ENCODE measurements around the gene PTPRN2. TPM values are rescaled to one million over a fixed set of nuclear protein-coding genes. Genes with fewer than 3 reads are reported as not detected.

The PTPRN2 gene
- total and polyA plus RNA-seq, 2 of the 13 experiments (the other 11 are each of a cell fraction or from before 2014, with no cell fraction given), result 2.5 to 24.2 TPM

GRCh38 chr7:157905651-157906461 lies 681.8 kb downstream of the PTPRN2 start:
- Histone ChIP-seq H3K27ac (ENCODE audit: extremely low read length, insufficient read depth, low read length) (no peak overlapping the region), H3K4me1 (ENCODE audit: insufficient read depth, low read length) (peaks cover 12% of the 10 kb centered on the region; the same call in 1 of the 2 replicates), H3K36me3 (replicated peaks in 1 of 2; ENCODE audit: control insufficient read depth in 1 of 2, insufficient read depth in 2 of 2, low read length in 2 of 2) (no peaks in the 10 kb centered on the region), H3K9me3 (ENCODE audit: low read length) (no peaks in the 10 kb centered on the region), H3K79me2 (ENCODE audit: insufficient read depth, low read length) (no peaks in the 10 kb centered on the region), H3K27me3 (ENCODE audit: control insufficient read depth in 1 of 2, insufficient read depth in 2 of 2, low read length in 2 of 2) (no peaks in the 10 kb centered on the region; a peak in 1 of 5 replicates), H3K9ac (ENCODE audit: insufficient read depth, low read depth, low read length) (no peak overlapping the region), H4K20me1 (ENCODE audit: insufficient read depth, low read length) (peaks cover 2% of the 10 kb centered on the region; the same call in 1 of the 2 replicates), H3K4me2 (ENCODE audit: low read depth, low read length) (no peak overlapping the region; the same call in 1 of the 2 replicates), H3K4me3 (replicated peaks in 1 of 3; ENCODE audit: insufficient read depth in 1 of 3, low read depth in 2 of 3, low read length in 3 of 3) (no peak overlapping the region), H2AFZ (ENCODE audit: low read length) (no peak overlapping the region)
- WGBS (ENCODE audit: low lambda C conversion rate), result 55% methylated on average over 16 of the region's 20 CpGs
- intact Hi-C loops (cut with micrococcal nuclease; ENCODE audit: unreplicated experiment), result no loop called here
- in situ Hi-C loops (cut with HindIII; ENCODE audit: extremely low pct_ligation_motif_present, low pct_unique_long_range_greater_than_20kb), result no loop called here
- peak; percentile 18; the same call in 1 of the 2 replicates for TF ChIP-seq HNF4G (IDR thresholded peaks at IDR 0.05; ENCODE audit: borderline replicate concordance, low read depth, low read length)
- no peak for TF ChIP-seq HNF4G (CRISPR knock-in tag; IDR thresholded peaks at IDR 0.05; ENCODE audit: borderline replicate concordance, low read depth)
- no peak for TF ChIP-seq ZNF7 (CRISPR knock-in tag; IDR thresholded peaks at IDR 0.05)
- DNase-seq (ENCODE audit: low spot score), result no peak
- CTCF ChIA-PET (ENCODE audit: low intra/inter-chr PET ratio, low total read pairs), result no interaction called here
- no TSS peak for BruUV-seq (replicated peaks)
- ATAC-seq, result peak; percentile 40; the same call in 2 of the 3 replicates
- POLR2A ChIA-PET, result no interaction called here
- FAIRE-seq, result no peak

DNA sequence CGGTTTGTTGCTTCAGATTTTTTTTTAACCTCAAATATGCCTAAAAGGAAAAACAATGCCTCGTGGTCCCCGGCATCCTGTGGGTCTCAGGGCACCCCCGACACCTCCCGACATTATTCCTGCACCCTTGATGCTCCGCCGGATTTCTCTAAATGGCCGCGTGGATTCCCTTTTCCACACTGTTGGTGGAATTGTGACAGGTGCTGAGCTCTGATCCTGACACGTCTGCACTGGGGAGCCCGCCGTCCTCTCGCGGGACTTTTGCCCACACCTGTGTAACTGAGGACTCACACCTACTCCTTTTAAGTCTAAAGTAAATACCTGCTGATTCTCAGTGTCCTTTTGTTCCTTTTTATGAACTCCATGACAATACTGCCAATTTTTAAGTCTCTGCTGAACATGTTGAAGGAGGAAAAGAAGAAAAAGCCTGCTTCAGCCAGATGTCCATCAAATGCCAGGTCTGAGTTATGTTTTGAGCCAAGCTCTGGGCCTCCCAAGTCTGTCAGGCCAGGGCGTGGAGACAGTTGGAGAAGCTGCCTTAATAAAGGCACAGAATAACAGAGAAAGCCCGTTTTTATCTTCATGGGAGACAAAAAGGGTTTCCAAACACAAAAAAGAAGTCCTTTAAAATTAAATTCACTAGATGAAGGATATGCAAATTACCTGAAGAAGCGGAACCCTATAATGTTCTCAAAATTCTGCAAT lies 682.6 kb downstream of the PTPRN2 start:
- CTCF ChIA-PET (ENCODE audit: low intra/inter-chr PET ratio, low total read pairs), result no interaction called here
- no peaks in the 10 kb centered on the region for H3K9me3 ChIP-seq (ENCODE audit: low read length)
- no peak for FAIRE-seq
- H3K79me2 ChIP-seq (ENCODE audit: insufficient read depth, low read length), result no peaks in the 10 kb centered on the region
- H3K36me3 ChIP-seq (replicated peaks in 1 of 2; ENCODE audit: control insufficient read depth in 1 of 2, insufficient read depth in 2 of 2, low read length in 2 of 2), result no peaks in the 10 kb centered on the region
- no peak overlapping the region for H2AFZ ChIP-seq (ENCODE audit: low read length)
- POLR2A ChIA-PET, result no interaction called here
- peaks cover 12% of the 10 kb centered on the region; the same call in 1 of the 2 replicates for H3K4me1 ChIP-seq (ENCODE audit: insufficient read depth, low read length)
- no peak overlapping the region for H3K27ac ChIP-seq (ENCODE audit: extremely low read length, insufficient read depth, low read length)
- in situ Hi-C loops (cut with HindIII; ENCODE audit: extremely low pct_ligation_motif_present, low pct_unique_long_range_greater_than_20kb), result no loop called here
- DNase-seq (ENCODE audit: low spot score), result no peak
- H3K9ac ChIP-seq (ENCODE audit: insufficient read depth, low read depth, low read length), result no peak overlapping the region
- ATAC-seq, result no peak
- no peak overlapping the region for H3K4me2 ChIP-seq (ENCODE audit: low read depth, low read length)
- WGBS (ENCODE audit: low lambda C conversion rate), result 80% methylated on average over 17 of the region's 17 CpGs
- no TSS peak for BruUV-seq (replicated peaks)
- no peaks in the 10 kb centered on the region; a peak in 1 of 5 replicates for H3K27me3 ChIP-seq (ENCODE audit: control insufficient read depth in 1 of 2, insufficient read depth in 2 of 2, low read length in 2 of 2)
- intact Hi-C loops (cut with micrococcal nuclease; ENCODE audit: unreplicated experiment), result no loop called here
- no peak overlapping the region for H3K4me3 ChIP-seq (replicated peaks in 1 of 3; ENCODE audit: insufficient read depth in 1 of 3, low read depth in 2 of 3, low read length in 3 of 3)
- H4K20me1 ChIP-seq (ENCODE audit: insufficient read depth, low read length), result peaks cover 5% of the 10 kb centered on the region; the same call in 1 of the 2 replicates
- TF ChIP-seq ZNF775 (CRISPR knock-in tag; IDR thresholded peaks at IDR 0.05; ENCODE audit: borderline replicate concordance) (no peak), DPF2 (CRISPR knock-in tag; IDR thresholded peaks at IDR 0.05; ENCODE audit: borderline replicate concordance, low read depth) (no peak), ZNF432 (CRISPR knock-in tag; IDR thresholded peaks at IDR 0.05; ENCODE audit: borderline replicate concordance) (no peak)
- TF ChIP-seq, protein P1, sequence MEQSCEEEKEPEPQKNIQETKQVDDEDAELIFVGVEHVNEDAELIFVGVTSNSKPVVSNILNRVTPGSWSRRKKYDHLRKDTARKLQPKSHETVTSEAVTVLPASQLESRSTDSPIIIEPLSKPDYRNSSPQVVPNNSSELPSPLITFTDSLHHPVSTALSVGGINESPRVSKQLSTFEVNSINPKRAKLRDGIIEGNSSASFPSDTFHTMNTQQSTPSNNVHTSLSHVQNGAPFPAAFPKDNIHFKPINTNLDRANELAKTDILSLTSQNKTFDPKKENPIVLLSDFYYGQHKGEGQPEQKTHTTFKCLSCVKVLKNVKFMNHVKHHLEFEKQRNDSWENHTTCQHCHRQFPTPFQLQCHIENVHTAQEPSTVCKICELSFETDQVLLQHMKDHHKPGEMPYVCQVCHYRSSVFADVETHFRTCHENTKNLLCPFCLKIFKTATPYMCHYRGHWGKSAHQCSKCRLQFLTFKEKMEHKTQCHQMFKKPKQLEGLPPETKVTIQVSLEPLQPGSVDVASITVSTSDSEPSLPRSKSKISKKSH (CRISPR knock-in tag; IDR thresholded peaks at IDR 0.05; ENCODE audit: borderline replicate concordance), result no peak
- TF ChIP-seq, protein P2, sequence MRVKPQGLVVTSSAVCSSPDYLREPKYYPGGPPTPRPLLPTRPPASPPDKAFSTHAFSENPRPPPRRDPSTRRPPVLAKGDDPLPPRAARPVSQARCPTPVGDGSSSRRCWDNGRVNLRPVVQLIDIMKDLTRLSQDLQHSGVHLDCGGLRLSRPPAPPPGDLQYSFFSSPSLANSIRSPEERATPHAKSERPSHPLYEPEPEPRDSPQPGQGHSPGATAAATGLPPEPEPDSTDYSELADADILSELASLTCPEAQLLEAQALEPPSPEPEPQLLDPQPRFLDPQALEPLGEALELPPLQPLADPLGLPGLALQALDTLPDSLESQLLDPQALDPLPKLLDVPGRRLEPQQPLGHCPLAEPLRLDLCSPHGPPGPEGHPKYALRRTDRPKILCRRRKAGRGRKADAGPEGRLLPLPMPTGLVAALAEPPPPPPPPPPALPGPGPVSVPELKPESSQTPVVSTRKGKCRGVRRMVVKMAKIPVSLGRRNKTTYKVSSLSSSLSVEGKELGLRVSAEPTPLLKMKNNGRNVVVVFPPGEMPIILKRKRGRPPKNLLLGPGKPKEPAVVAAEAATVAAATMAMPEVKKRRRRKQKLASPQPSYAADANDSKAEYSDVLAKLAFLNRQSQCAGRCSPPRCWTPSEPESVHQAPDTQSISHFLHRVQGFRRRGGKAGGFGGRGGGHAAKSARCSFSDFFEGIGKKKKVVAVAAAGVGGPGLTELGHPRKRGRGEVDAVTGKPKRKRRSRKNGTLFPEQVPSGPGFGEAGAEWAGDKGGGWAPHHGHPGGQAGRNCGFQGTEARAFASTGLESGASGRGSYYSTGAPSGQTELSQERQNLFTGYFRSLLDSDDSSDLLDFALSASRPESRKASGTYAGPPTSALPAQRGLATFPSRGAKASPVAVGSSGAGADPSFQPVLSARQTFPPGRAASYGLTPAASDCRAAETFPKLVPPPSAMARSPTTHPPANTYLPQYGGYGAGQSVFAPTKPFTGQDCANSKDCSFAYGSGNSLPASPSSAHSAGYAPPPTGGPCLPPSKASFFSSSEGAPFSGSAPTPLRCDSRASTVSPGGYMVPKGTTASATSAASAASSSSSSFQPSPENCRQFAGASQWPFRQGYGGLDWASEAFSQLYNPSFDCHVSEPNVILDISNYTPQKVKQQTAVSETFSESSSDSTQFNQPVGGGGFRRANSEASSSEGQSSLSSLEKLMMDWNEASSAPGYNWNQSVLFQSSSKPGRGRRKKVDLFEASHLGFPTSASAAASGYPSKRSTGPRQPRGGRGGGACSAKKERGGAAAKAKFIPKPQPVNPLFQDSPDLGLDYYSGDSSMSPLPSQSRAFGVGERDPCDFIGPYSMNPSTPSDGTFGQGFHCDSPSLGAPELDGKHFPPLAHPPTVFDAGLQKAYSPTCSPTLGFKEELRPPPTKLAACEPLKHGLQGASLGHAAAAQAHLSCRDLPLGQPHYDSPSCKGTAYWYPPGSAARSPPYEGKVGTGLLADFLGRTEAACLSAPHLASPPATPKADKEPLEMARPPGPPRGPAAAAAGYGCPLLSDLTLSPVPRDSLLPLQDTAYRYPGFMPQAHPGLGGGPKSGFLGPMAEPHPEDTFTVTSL (CRISPR knock-in tag; IDR thresholded peaks at IDR 0.05; ENCODE audit: borderline replicate concordance), result no peak
